HG03066 (cell line): ENCODE results near the gene COL25A1.
A peak's percentile ranks its signal among the peaks of the same experiment; 100 is the strongest.

ENCODE experiments used
- ATAC-seq: cut with Tn5 transposase; IDR thresholded peaks from one replicate; pipeline ENCODE4 v1.9.1; 2021; ENCODE audit warnings: low read depth; ENCODE audit not compliant: unreplicated experiment

Gene COL25A1

DNA sequence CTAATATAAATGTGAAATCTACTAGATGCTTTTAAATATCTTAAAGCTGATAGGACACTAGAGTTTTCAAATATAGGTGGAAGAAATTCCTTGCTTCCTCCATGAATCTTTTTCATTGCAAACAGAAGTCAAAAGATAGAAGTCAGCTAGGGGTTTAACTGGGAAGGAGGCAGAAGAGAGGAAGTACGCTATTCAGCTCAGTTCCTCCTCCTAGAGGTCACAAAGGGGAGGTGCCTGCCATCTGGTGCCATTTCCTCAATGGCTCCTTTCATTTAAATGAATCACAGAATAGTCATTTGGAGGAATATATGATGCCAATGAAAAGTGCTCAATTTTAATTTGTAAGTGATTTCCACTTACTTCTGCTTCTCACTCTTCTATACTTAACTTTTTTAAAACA lies 8.5 kb downstream of the COL25A1 start:
- peak; percentile 81 for ATAC-seq

- ATAC-seq: no peak
Observed at GRCh38 chr4:109291707-109292238, 10.7 kb downstream of the COL25A1 start.

- ATAC-seq: no peak
Observed at GRCh38 chr4:109290918-109291317, 11.5 kb downstream of the COL25A1 start.

- ATAC-seq: peak; percentile 85
Observed at GRCh38 chr4:109278594-109279031, 23.8 kb downstream of the COL25A1 start.

- ATAC-seq: peak; percentile 59
Observed at GRCh38 chr4:109276482-109277095, 25.9 kb downstream of the COL25A1 start.

- no peak for ATAC-seq
Observed at GRCh38 chr4:109275066-109275745, 27.3 kb downstream of the COL25A1 start.

- no peak for ATAC-seq
Observed at GRCh38 chr4:109266891-109267290, 35.6 kb downstream of the COL25A1 start.

DNA sequence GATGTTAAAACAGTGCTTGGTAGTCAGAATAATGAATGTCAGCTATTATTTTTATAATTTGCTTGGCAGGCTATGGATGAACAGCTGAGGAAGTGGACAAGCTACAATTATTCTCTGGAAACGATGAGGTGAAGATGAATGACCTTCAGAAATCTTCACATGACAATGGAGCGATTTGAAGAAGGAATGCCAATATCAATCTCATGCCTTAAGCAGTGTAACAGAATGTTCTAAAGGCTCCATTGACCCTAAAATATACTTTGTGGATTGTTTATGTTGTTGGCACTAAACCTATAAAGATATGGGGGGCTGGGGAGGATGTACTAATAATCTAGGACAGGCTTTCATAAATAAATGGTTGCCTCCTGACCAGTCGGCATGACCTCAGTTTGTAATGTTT lies 36.2 kb downstream of the COL25A1 start:
- ATAC-seq: no peak

DNA sequence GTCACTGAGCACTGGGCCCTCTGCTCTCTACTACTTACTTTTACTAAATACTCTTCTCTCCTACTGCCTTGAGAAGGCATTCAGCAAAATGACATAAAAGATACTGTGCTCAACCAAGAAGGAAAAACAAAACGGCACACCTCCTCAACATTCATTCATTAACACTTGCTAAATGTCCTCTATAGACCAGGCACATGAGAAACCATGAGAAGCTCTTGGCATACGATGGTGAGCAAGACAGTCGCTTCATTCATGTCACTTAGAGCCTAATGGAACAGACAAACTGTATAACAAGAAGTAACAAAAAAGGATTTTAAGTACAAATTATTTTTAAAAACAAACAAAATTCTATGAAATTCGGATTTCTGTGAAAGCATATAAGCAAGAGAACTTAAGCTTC lies 38.7 kb downstream of the COL25A1 start:
- no peak for ATAC-seq

DNA sequence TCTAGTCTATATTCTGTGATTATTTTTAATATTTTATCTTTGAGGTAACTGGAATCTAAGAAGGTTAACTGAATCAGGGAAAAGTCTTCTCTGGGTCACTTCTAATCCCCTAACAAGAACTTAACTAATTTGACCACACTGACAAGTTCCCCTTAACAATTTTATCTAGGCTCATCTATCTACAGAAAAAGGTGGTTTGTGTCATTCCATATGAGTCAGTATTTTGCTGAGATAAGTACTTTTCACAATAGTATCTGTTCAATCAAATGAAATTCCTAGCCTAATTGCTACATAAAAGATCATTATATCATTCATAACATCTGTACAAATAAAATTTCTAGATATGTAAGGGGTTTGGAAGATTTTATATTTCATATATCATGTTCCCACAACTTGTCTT lies 45.6 kb downstream of the COL25A1 start:
- no peak for ATAC-seq

DNA sequence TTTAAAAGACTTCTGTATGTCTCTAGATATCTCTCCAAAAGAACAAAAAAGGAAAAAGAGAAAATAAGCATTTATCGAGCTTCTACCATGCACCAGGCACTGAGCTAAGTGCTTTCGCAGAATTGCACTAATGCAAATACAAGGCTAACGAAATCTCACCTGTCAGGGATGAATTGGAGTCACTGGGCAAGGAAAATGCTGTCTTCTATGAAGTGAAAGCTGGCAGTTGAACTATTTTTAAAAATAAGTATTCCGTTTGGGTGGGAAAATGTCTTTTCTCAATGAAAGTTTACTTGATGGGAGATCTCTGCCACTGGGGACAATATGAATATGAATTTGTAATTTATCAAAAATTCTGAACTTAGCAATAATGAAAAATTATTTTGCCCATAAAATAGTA lies 47.6 kb downstream of the COL25A1 start:
- no peak for ATAC-seq

DNA sequence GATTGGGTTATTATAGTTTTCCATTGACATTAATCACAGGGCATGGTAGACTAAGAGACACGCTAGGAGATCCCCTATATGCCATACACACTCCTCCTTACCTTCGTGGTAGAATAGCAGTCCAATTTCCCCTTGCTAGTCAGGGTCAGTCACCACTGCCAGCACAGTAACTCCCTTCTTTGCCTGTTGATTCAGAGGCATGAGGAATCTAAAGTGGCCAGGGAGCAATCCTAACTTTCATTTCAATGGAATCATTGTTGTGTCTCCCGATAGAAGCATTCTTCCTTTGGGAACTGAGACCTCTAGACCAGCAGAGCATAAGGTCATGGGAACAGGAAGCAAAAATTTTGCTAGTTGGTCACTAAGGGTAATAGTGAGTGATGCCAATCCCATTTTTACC lies 51.1 kb downstream of the COL25A1 start:
- no peak for ATAC-seq

DNA sequence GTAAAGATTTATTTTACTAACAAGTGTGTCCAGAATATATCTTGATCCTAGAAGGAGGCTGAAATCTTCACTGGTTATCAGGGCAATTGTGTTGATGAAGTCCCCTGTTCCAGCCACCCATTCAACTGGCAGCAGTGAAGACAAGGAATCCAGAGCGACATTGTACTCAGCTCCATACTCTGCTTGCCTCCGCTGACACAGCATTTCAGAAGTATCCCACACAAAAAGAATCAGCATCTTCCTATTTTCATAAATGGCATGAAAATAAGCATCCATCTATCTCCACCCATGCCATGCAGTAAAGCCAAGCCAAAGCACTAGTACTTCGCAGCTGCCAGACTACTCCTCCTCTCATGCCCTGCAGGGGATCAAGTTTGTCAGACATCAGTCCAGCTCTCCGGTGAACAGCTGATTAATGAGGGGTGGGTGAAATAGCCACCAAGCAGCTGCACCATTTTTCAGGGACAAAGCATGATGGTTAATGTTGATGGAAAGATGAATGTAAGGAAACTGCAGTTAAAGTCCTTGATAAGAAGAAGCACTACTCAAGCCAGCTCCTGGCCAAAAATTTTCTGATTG lies 54.0 kb downstream of the COL25A1 start:
- no peak for ATAC-seq

DNA sequence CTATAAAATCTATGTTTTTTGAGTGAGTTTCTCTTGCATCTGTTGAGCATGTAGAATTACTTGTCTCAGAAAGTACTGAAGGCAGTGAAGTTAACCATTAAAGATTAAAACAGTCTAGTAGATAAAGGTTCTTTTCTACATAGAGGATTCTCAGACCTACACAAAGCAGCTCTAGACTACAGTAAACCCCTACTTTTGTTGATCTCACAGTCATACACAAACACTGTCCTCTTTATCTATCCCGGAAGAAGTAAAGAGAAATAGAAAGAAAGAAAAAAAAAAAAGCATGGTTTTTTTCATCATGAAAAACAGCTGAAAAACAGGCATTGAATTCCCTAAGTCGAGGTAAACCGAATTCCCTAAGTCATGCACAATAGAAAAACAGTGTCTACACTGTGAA lies 58.6 kb downstream of the COL25A1 start:
- no peak for ATAC-seq

GRCh38 chr4:109238746-109239145 lies 63.7 kb downstream of the COL25A1 start:
- ATAC-seq: no peak

- ATAC-seq: no peak
Observed at GRCh38 chr4:109235683-109236082, 66.8 kb downstream of the COL25A1 start.

- no peak for ATAC-seq
Observed at GRCh38 chr4:109234596-109234995, 67.9 kb downstream of the COL25A1 start.

- ATAC-seq: no peak
Observed at GRCh38 chr4:109233570-109233969, 68.9 kb downstream of the COL25A1 start.

DNA sequence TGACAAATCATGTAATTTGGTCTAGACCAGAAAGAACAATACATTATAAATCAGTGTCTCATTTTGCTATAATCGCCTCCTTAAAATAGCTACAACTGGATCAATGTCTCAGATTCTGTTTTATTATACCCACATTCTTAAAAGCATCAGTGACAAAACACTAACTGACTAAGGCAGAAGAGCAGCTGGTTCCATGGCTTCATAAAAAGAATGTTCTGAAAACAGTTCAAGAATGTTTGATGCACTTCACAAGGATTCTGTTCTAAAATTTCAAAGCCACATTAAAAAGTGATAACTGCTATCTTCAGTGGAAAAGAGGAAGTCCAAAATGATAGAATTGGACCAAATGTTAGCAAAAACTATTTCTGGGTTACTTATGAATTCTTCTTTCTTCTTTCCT lies 69.8 kb downstream of the COL25A1 start:
- ATAC-seq: no peak

DNA sequence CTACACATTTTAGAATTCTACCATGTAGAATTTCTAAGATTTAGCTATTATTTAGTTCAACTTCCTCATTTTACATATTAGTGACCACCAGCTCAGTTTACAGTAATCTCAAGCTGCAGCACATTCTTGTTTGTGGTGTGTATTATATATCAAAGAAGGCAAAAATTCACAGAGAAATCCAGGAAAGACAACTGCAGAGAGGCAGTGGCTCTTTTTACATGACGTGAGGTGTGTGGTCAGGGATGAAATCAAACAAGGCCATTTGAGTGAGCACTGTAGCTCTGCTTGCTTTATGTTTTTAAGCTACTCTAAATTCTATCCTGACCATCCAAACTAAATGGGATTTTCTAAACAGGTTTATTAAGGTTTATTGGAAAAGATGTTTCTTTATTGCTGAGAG lies 71.1 kb downstream of the COL25A1 start:
- no peak for ATAC-seq

- no peak for ATAC-seq
Observed at GRCh38 chr4:109229028-109229427, 73.4 kb downstream of the COL25A1 start.

- ATAC-seq: no peak
Observed at GRCh38 chr4:109218288-109218687, 84.2 kb downstream of the COL25A1 start.
